Activated naive CD4-positive, alpha-beta T cell treated with anti-CD3 and anti-CD28 coated beads, Interleukin-2, amount 50 U/mL, for 24 hours (primary cell): ENCODE results near the gene DACH1.
"Not testable (repeated sequence)": the region's sequence is repeated elsewhere in the genome, so short reads cannot be mapped to it uniquely, and the experiment has no call there.

ENCODE experiments used
- H3K27ac Mint-ChIP-seq: one replicate; pipeline ENCODE4 v1.8.0; 2021; ENCODE audit warnings: mild to moderate bottlenecking, mixed read lengths
- H3K27me3 Mint-ChIP-seq: one replicate; pipeline ENCODE4 v1.8.0; 2021; ENCODE audit warnings: mixed read lengths
- H3K36me3 Mint-ChIP-seq: one replicate; pipeline ENCODE4 v1.8.0; 2021; ENCODE audit warnings: mixed read lengths
- H3K4me1 Mint-ChIP-seq: one replicate; pipeline ENCODE4 v1.8.0; 2021; ENCODE audit warnings: mixed read lengths
- H3K4me3 Mint-ChIP-seq: one replicate; pipeline ENCODE4 v1.8.0; 2021; ENCODE audit warnings: mild to moderate bottlenecking, mixed read lengths
- H3K9me3 Mint-ChIP-seq: one replicate; pipeline ENCODE4 v1.8.0; 2021; ENCODE audit warnings: mixed read lengths

The DACH1 gene

DNA sequence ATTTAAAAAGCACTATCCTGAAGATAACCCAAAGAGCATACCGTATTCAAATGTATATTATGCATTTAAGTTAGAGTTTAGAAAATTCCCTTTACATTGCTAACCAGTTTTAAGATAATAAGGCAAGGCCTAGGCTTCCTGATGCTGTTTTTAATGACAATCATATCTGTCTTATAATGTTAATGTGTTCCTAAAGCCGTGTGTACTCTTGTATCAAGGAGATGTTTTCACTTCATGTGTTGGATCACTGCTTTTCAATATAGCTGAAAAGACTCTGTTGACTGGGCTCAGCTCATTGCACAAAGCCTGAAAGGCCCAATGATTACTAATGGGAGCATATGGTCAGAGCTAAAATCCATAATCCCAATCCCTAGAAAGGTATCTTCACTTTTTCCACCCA, 81.6 kb downstream of the DACH1 start:
- no peaks in the 10 kb centered on the region for H3K4me1 Mint-ChIP-seq
- no peak overlapping the region for H3K27ac Mint-ChIP-seq
- H3K36me3 Mint-ChIP-seq: no peaks in the 10 kb centered on the region
- no peaks in the 10 kb centered on the region for H3K9me3 Mint-ChIP-seq
- H3K27me3 Mint-ChIP-seq: no peaks in the 10 kb centered on the region
- no peak overlapping the region for H3K4me3 Mint-ChIP-seq

DNA sequence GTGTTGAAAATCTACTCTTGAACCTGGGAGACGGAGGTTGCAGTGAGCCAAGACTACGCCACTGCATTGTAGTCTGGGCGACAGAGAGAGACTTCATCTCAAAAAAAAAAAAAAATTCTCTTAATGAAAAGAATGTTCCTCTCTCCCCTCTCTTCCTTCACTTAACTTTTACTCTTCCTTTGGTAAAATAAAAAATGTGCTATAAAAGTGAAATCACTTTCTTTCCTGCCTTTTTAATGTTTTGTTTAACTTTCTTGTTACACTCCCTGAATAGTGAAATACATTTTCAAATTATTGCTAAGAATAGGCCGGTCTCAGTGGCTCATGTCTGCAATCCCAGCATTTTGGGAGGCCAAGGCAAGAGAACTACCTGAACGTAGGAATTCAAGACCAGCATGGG, 86.5 kb downstream of the DACH1 start:
- no peaks in the 10 kb centered on the region for H3K9me3 Mint-ChIP-seq
- H3K27ac Mint-ChIP-seq: no peak overlapping the region
- no peaks in the 10 kb centered on the region for H3K36me3 Mint-ChIP-seq
- H3K4me1 Mint-ChIP-seq: no peaks in the 10 kb centered on the region
- H3K27me3 Mint-ChIP-seq: no peaks in the 10 kb centered on the region
- H3K4me3 Mint-ChIP-seq: no peak overlapping the region

DNA sequence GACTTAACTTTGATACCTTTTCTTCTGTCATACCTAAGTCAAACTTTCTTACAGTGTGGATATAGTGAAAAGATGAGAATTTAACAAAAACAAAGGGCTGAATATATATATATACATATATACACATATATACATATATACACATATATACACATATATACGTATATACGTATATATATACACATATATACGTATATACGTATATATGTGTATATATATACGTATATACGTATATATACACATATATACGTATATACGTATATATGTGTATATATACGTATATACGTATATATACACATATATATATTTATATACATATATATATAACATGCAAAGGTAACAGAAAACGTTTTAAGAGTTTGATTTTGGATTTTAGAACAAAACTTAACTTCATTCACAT, 88.0 kb downstream of the DACH1 start:
- not testable (repeated sequence) for H3K27ac Mint-ChIP-seq, H3K9me3 Mint-ChIP-seq, H3K36me3 Mint-ChIP-seq, H3K4me1 Mint-ChIP-seq, H3K27me3 Mint-ChIP-seq, H3K4me3 Mint-ChIP-seq

DNA sequence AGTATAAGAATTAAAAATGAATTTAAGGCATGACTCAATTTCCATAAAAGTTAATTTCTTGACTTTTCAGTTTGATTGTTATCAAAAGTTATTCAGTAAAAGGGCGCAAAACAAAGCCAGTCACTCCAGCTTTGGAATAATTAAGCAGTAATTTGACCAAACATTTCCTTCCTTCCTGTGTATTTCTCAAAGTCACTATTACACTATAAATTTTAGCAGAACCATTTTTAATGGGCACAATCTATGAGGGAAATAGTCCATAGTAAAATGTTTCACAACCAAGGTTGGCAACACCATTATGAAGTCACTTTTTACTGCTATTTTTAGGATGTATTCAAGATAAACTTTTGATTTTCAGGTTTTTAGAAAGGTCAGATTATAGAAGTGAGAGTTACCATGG, 91.0 kb downstream of the DACH1 start:
- Mint-ChIP-seq H3K4me1 (no peaks in the 10 kb centered on the region), H3K27me3 (no peaks in the 10 kb centered on the region), H3K27ac (no peak overlapping the region), H3K36me3 (no peaks in the 10 kb centered on the region), H3K9me3 (no peaks in the 10 kb centered on the region), H3K4me3 (no peak overlapping the region)

DNA sequence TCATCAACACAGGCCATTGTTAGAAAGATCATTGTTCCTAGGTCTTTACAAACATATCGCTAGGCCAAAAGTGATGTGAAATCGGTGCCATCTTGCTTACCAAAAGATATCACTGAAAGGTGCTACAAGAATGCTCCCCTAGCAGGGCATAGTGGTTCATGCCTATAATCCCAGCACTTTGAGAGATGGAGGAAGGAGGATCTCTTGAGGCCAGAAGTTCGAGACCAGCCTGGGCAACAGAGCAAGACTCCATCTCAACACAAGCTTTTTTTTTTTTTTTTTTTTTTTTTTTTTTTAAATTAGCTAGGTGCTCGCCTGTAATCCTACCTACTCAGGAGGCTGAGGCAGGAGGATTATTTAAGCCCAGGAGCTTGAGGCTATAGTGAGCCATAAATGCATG, 92.1 kb downstream of the DACH1 start:
- Mint-ChIP-seq H3K27me3 (no peaks in the 10 kb centered on the region), H3K4me1 (no peaks in the 10 kb centered on the region), H3K27ac (no peak overlapping the region), H3K9me3 (no peaks in the 10 kb centered on the region), H3K4me3 (no peak overlapping the region), H3K36me3 (no peaks in the 10 kb centered on the region)

DNA sequence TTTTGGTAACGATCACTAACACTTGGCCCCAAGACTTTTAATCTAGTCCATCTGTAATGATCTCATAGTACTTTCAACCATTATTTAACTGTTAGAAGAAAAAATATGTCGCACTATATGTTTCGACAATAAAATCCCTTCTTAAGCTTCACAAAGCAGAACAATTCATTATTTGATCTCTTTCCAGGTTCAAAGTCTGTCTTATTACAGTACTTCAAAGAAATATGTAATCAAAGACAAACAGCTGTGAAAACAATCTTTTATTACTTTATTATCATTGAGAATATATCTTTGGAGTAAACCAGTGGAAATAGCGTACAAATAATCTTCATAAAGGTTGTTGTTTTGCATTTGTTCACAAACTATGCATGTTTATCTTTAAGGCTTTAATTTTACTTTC, 93.5 kb downstream of the DACH1 start:
- H3K9me3 Mint-ChIP-seq: no peaks in the 10 kb centered on the region
- no peak overlapping the region for H3K4me3 Mint-ChIP-seq
- H3K36me3 Mint-ChIP-seq: no peaks in the 10 kb centered on the region
- H3K27me3 Mint-ChIP-seq: no peaks in the 10 kb centered on the region
- no peaks in the 10 kb centered on the region for H3K4me1 Mint-ChIP-seq
- no peak overlapping the region for H3K27ac Mint-ChIP-seq

DNA sequence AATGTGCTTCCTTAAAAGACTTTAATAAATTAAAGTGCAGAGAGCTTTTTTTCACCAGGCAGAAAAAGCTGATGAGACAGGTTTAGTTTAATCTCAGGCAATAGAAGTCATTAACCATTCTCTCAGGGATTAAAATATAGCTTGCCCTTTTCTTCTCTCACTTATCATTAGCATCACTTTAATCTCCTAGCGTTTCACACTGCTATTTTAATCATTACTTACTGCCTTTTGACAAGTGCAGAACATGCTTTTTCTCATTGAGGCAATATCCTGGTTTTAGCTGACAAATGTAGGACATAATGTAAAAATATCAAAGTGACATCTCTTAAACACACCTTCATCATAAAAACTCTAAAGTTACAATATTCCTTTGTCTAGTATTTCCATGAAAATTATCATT, 94.6 kb downstream of the DACH1 start:
- no peaks in the 10 kb centered on the region for H3K9me3 Mint-ChIP-seq
- H3K27me3 Mint-ChIP-seq: no peaks in the 10 kb centered on the region
- no peak overlapping the region for H3K27ac Mint-ChIP-seq
- no peak overlapping the region for H3K4me3 Mint-ChIP-seq
- no peaks in the 10 kb centered on the region for H3K4me1 Mint-ChIP-seq
- no peaks in the 10 kb centered on the region for H3K36me3 Mint-ChIP-seq

DNA sequence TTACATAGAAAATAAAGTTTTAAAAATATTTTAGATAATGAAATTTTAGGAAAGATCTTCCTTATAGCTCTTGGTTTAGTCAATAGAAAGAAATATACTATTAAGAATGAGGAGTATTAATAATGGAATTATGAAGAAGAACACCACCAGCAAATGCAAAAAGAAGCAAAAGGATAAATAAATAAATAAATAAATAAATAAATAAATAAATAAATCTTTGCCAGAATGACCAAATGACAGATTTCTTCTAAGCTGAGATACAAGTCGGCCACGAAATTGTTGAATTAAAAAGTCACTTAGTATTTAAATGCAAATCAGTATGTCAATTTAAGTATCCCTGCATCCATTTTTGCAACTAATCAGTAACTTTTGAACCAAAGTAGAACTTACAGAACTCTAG, 95.9 kb downstream of the DACH1 start:
- Mint-ChIP-seq H3K9me3 (no peaks in the 10 kb centered on the region), H3K27me3 (no peaks in the 10 kb centered on the region), H3K4me1 (no peaks in the 10 kb centered on the region), H3K36me3 (no peaks in the 10 kb centered on the region), H3K27ac (no peak overlapping the region), H3K4me3 (no peak overlapping the region)

DNA sequence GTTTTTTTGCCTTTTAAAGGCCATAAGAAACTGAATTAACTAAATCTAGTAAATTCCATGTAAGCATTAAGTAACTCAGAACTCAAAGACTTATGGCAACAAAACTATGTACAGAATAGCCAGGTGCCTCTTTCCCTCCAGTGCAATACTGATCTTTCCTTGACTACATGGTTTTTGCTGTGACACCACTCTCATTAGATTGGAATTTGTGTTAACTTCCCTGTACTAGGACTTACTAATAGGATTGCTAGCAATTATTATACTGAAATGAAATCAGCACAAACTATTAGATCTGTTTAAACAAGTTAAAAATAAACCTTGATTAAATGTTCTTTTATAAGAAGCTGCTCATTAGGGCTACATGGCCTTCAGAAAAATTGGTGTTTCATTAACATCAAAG, 96.3 kb downstream of the DACH1 start:
- Mint-ChIP-seq H3K36me3 (no peaks in the 10 kb centered on the region), H3K27me3 (no peaks in the 10 kb centered on the region), H3K4me3 (no peak overlapping the region), H3K9me3 (no peaks in the 10 kb centered on the region), H3K4me1 (no peaks in the 10 kb centered on the region), H3K27ac (no peak overlapping the region)

DNA sequence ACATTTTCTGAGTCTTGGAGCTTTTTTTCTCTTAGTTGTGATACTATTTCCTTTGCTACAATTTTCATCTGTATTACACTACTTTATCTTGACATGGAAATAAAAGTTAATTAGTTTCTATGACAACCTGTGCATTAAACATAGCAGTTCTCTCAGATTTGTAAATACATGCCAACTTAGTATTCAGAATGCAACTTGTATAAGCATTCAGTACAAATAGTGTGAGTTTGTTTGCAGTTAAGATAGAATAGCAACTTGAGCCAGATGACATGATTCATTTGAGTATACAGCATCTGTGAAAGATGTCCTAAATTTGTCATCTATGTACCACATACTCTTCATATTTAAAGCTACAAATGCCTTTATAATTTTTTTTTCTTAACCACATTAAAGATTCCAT, 98.1 kb downstream of the DACH1 start:
- Mint-ChIP-seq H3K36me3 (no peaks in the 10 kb centered on the region), H3K4me3 (no peak overlapping the region), H3K27ac (no peak overlapping the region), H3K27me3 (no peaks in the 10 kb centered on the region), H3K4me1 (no peaks in the 10 kb centered on the region), H3K9me3 (no peaks in the 10 kb centered on the region)

DNA sequence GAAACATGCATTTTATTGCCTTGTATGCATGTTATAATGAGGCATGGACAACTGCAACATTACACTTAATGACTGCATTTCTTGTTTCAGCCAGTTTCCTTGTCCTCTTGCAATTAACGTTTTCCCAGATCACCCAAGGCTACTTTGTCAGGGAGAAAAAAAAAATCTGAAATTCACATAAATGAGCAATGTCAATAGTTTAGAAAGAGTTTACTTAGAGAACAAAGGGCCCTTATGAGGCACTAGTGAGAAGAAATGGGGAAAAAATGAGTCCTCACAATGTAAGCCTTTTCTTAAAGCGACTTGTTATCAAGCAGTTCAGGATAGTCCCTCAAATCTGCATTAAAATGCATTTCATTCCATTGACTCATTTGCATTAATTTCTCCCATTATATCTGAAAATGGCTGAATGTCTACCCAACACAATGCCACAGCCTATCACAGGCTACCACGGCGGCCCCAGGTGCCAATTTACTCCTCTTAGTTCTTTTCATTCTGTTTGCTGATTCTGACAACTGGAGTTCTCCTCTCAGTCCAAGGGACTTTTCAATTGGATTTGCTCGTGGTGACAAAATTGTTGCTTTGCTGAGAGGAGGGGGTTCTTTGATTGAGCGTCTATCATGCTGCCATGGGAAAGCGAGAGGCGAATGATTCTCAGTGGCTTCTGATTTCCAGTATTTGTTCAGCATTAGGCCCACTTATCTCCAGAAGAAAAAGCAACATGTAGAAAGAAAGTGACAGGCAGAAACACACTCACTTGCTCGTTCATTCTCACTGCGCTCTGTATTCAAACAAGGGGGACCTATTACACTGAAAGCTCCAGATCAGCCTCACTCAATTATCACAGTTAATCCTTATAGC, 107.1 kb downstream of the DACH1 start:
- Mint-ChIP-seq H3K9me3 (peaks cover 7% of the 10 kb centered on the region), H3K4me1 (no peaks in the 10 kb centered on the region), H3K27ac (no peak overlapping the region)

DNA sequence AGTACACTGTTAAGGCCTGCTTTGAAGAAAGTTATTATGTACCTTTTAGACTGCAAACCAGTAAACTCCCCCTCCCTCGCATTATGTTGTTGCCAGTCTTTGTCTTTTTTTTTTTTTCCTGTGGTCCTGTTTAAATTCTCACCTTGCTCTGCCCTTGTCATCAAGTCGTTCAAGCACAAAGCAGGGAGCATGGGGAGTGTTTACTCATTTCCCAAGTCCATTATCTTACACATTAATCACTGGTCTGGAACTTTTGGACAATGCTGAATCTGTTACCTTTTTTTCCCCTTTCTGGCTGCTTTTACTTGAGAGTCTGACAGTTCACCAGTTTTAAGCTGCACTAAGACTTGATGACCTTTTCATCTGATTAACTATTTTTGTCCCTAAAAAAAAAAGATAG, 108.2 kb downstream of the DACH1 start:
- Mint-ChIP-seq H3K4me1 (no peaks in the 10 kb centered on the region), H3K4me3 (no peak overlapping the region), H3K36me3 (no peaks in the 10 kb centered on the region), H3K27me3 (no peaks in the 10 kb centered on the region), H3K27ac (no peak overlapping the region), H3K9me3 (peaks cover 7% of the 10 kb centered on the region)

More for the DNA sequence above, 107.1 kb downstream of the DACH1 start:
- H3K36me3 Mint-ChIP-seq: no peaks in the 10 kb centered on the region
- no peaks in the 10 kb centered on the region for H3K27me3 Mint-ChIP-seq
- no peak overlapping the region for H3K4me3 Mint-ChIP-seq

DNA sequence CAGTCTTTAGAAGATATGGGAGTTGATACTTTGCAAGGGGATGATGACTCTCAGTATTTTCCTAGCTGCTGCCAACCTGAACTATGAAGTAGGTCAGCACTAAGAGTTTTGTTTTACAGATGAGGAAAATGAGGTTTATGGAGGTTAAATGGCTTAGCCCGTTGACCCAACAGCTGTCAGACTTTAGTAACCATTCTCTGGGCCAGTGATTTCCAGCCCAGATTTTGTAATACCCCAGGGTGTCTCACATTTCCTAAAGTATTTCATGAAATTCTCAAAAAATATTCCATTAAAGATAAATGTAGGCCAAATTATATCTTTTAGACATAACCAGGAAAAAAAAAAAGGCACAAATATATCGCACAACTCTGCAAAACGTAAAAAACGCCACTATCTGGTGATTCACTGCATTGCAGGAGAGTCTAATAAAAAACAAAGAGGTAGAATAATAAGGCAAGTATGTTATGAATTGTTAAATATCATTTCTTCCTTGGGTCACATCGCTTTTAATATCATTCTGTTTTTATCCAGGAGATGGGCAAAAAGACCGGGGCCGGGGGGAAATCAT, 112.5 kb downstream of the DACH1 start:
- Mint-ChIP-seq H3K9me3 (peaks cover 7% of the 10 kb centered on the region), H3K27me3 (no peaks in the 10 kb centered on the region), H3K36me3 (no peaks in the 10 kb centered on the region), H3K4me1 (no peaks in the 10 kb centered on the region), H3K27ac (no peak overlapping the region), H3K4me3 (no peak overlapping the region)

DNA sequence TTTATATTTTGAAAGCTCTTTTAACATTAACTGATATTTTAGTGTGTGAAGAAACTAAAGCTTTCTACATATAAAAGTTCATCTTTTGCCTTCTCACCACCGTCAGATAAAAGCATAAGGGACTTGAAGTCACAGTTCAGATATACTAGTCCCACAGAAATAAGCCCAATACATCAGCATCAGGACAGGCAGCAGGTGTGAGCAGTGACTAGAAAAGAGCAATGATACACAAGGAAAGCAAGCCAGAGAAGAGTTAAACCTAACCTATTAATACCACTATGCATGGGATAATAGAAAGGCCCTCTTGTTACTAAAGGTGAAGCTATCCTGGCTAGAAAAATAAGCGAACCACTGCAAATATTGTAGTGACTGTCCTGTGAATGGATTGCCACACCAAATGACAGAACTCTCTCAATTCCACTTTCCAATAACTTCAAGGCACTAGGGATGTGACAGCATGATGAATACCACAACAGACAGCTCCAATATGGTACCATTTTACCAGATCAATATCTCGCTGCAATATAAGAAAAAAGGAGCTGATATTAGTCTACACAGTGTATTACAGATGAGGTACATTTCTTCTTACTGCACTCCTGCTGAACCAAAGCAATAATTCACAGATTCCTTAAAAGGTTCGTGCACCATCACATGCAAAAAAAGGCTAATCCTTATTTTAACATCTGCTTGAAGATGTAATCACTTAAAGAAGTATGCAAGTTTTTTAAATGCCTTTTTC, 114.1 kb downstream of the DACH1 start:
- no peaks in the 10 kb centered on the region for H3K36me3 Mint-ChIP-seq
- no peak overlapping the region for H3K27ac Mint-ChIP-seq
- H3K9me3 Mint-ChIP-seq: peaks cover 7% of the 10 kb centered on the region
- H3K4me1 Mint-ChIP-seq: no peaks in the 10 kb centered on the region
- no peaks in the 10 kb centered on the region for H3K27me3 Mint-ChIP-seq
- H3K4me3 Mint-ChIP-seq: no peak overlapping the region

DNA sequence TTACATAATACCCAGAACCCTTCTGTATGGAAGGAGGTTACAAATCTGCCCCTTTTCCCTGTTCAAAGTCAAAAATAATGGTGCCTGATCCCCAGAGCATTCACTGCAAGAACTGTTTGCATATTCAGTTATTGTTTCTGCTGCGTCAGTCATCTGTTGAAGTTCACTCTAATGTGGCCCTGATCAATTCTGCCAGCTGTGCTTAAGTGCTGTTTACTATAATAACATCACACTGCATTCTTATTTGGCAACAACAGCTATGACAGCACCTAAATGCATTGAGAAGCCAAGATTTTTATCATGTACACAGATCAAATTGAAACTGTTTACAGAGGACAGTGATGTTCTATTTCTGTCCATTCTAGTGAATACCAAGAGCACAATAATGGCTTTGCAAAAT, 115.9 kb downstream of the DACH1 start:
- Mint-ChIP-seq H3K27me3 (no peaks in the 10 kb centered on the region), H3K4me1 (no peaks in the 10 kb centered on the region), H3K9me3 (peaks cover 7% of the 10 kb centered on the region), H3K36me3 (no peaks in the 10 kb centered on the region), H3K27ac (no peak overlapping the region), H3K4me3 (no peak overlapping the region)

DNA sequence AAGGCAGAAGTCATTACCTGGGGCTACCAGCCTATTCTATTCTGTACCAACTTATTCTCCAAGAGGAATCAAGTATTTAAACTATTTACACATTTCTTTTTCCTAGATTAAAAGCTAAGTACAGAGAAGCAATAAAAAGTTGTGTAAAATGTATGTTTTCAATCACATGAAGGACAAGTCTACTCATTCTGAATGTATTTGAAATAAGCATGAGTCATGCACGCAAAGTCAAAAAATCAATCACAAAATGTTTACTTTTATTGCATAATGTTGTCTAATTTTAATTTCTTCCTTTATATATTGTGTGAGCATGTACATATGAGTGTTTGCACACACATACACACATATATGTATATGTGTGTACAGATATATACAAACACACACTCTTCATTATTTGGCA, 136.7 kb downstream of the DACH1 start:
- H3K27me3 Mint-ChIP-seq: no peaks in the 10 kb centered on the region
- H3K4me3 Mint-ChIP-seq: no peak overlapping the region
- H3K4me1 Mint-ChIP-seq: no peaks in the 10 kb centered on the region
- H3K36me3 Mint-ChIP-seq: no peaks in the 10 kb centered on the region
- H3K9me3 Mint-ChIP-seq: no peaks in the 10 kb centered on the region
- no peak overlapping the region for H3K27ac Mint-ChIP-seq
